ENCODE measurements around the gene ZNF417.
"Not testable (repeated sequence)": the region's sequence is repeated elsewhere in the genome, so short reads cannot be mapped to it uniquely, and the experiment has no call there.

Gene ZNF417

DNA sequence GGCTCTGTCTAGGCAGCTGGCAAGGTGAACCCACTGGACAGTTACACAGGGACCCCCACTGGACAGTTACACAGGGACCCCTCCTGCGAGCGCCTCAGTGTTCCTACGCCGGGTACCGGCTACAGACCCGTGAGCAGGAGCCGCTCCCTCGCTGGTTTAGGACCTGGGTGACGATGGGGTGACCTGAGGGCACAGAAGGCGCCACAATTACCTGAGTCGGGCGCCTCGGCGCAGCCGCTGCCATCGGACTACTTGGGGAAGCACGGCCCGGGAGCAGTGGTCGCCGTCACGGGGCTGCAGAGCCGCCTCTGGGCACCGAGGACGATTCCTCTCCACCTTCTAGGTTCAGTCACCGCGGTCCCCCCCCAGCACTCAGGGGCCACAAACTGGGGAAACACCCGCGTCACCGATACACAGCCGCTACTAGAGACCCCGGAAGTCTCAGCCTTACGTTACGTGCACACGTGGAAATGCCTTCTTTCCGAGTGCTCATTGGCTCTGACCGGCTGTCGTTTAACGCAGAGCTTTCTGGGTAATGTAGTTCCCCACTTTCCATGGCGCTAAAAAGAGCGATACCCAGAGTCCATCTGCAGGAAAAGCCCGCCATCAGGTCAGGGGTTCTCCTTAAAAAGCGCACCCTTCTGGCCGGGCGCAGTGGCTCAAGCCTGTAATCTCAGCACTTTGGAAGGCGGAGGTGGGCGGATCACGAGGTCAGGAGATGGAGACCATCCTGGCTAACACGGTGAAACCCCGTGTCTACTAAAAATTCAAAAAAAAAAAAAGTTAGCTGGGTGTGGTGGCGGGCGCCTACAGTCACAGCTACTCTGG lies at the start of gene ZNF417:
Gene ZNF417, minus strand, starts transcription at position 425 of the 828 bp plus-strand sequence. Its CDS starts 181 bp downstream, at position 244.
- peak; percentile 84 to 86 for DNase-seq (ENCODE audit: low read depth in 2 of 2)

DNA sequence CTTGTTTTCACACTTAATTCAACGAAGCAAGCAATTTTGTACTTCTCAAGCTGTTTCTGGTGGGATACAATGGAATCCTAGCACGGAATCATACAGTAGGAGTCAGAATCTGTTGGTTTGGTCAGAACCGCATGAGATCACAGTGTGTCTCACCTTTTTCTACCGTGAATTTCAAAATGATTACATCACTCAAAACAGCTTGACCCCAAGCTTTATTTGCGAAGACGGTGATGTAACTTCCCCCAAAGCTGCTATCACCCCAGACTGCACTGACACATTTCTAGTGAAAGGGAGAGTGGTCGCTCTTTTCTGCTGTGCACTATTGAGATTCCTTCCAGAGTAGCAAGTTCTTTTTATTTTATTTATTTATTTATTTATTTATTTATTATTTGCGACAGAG lies 48.4 kb upstream of the ZNF417 start:
- no peak for DNase-seq (ENCODE audit: low read depth in 2 of 2)

DNA sequence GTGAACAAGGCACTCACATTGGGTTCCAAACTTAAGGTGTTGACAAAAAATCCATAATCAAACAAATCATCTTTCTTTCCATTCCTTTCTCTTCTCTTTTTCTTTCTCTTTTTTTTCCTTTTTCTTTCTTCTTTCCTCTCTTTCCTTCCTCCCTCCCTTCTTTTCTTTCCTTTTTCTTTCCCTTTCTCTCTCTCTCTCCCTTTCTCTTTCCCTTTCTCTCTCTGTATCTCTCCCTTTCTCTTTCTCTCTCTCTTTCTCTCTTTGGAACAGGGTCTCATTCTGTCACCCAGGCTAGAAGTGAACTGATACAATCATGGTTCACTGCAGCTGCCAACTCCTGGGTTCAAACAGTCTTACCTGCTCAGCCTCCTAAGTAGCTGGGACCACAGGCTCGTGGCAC lies 45.4 kb upstream of the ZNF417 start:
- no peak for DNase-seq (ENCODE audit: low read depth in 2 of 2)

DNA sequence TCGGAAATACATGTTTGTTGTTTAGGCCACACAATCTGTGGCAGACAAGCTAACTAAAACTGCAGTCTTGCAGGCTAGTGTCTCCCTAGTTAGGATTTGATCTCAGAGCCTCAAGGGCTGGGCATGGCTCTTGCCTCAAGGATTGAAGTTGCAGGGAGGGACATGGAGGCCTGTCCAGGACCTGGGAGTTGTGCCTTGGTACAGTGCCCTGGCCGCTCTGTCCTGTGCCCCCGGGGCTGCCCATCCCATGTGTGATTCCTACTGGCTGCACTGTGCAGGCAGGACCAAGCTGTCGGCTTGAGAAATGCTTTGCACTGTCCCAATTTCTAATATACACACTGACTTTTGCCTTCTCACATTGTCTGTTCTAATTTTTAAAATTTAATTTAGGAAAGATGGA lies 38.6 kb upstream of the ZNF417 start:
- no peak for DNase-seq (ENCODE audit: low read depth in 2 of 2)

DNA sequence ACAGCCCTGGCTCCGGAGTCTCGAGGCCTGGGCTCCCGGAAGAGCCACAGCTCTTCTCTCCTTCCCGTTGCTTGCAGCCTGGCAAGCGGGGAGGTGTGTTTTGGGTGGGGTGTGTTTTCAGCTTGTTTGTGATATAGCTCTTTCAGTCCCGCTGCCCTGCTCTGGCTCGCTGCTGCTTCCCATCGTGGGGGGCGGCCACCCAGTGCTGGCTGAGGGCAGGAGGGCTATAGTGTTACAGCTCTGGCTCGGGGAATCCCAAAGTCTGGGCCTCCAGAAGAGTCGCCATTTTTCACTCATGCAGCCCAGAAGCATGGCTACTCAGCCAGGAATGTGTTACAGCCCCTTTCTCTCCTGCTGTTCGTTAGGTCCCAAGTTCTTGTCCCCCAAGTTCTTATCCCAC lies 33.3 kb upstream of the ZNF417 start:
- DNase-seq (ENCODE audit: low read depth in 2 of 2) = no peak

DNA sequence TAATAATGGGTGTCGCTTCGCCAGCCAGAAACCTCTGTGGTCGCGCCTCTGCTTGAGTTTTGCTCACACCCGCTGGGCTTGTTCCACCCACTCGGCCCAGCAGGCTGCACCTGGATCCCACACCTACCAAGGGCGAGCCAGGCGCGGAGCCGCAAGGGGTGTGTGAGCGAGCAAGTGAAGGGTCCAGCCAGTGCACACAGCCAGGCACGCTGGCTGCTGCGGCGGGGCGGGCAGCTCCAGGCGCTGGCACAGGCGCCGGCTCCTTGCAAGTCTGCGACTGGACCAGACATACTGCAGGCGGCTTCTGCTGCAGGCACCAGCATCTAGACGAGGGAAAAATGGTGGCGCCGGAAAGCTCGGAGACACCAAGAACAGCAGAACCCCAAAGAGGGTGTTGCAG lies 32.9 kb upstream of the ZNF417 start:
- no peak for DNase-seq (ENCODE audit: low read depth in 2 of 2)

DNA sequence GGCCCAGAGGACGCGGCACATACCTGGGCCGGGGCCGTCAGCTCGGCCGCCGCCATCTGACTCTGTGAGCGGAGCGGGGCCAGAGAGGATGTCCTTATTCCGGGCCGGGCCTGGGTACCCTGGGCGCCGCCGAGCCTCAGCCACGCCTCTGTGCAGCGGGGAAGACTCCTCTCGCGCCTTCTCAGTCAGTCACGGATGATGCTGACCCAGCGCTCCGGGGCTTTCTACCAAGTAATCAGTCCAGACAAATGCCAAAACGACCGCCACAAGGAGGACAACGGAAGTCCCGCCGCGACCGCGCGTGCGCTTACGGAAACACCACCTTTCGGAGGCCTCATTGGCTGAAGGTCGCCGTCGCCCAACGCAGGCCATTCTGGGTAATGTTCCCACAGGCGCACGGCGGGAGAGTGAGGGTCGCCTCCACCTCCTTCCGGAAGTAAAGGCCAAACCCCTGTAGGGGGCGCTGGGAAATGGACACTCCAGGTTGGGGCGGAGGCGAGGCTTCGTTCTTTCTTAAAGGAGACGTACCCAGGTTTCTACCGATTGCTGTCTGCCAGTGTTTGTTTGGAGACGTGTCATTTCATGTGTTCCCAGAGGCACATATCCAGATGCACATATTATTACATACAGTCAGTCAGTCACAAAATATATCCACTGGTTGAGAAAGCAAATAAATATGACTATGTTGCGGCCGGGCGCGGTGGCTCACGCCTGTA lies 31.2 kb upstream of the ZNF417 start, which contains the start of gene ZNF256:
Gene ZNF256, minus strand, starts transcription at position 288 of the 716 bp plus-strand sequence. Its CDS starts 232 bp downstream, at position 56.
- DNase-seq (ENCODE audit: low read depth in 2 of 2) = peak; percentile 84 to 85

DNA sequence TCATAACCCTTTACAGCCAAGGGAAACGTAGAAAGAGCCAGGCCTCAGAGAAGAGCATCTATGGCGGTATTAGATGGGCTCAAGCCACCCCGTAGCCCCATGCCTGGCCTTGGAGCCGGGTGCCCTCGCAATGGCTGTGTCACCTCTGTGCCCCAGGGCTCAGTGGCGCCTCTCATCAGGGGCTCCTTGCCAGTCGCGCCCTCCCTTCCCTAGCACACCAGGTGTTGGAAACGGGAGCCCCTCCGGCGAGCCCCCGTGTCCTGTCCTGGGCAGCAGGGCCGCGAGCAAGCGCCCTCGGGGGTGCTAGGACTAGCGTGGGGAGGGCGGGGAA lies 30.7 kb upstream of the ZNF417 start:
- no peak for DNase-seq (ENCODE audit: low read depth in 2 of 2)

DNA sequence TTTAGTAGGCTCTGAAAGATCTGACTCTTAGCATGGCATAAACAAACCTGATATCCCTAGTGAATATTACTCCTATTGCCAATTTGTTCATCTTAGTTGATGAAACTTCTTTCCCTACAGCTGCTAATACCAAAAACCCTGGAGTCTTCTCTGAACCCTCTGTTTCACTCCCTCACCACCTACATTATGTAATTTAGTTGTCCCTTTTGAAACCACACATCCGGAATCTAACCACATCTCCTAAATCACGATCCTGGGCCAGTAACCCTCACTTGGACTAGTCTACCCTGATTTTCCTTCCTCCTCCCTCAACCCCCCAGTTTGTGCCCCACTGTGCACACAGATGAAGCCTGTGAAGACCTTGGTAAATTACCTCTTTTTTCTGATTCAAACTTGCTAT lies 29.9 kb upstream of the ZNF417 start:
- DNase-seq (ENCODE audit: low read depth in 2 of 2) = no peak

DNA sequence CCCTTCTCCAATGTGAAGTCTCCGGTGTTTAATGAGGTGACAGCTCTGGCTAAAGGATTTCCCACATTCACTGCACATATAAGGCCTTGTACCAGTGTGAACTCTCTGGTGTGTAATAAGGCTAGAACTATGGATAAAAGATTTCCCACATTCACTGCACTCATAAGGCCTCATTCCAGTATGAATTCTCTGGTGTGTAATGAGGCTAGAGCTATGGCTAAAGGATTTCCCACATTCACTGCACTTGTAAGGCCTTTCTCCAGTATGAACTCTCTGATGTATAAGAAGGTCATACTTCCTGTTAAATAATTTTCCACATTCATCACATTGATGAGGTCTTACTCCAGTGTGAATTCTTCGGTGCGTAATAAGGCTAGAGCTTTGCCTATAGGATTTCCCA lies 25.2 kb upstream of the ZNF417 start:
- DNase-seq (ENCODE audit: low read depth in 2 of 2) = no peak

DNA sequence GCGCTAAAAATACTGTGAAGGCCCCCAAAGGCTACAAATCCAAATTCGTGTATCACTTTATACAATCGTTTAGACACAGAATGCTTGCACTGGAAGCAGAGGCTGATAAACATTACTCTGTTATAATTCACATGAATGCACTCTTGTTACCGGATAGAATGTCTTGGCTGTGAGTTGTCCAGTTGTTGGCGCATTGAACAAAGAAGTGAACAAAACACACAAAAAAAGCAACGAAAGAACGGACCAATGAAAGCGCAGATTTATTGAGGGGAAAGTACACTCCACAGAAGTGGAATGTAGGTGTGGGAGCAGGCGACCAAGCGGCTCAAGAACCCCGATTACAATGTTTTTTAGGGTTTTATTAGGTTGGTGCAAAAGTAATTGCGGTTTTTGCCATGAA lies 19.3 kb upstream of the ZNF417 start:
- no peak for DNase-seq (ENCODE audit: low read depth in 2 of 2)

DNA sequence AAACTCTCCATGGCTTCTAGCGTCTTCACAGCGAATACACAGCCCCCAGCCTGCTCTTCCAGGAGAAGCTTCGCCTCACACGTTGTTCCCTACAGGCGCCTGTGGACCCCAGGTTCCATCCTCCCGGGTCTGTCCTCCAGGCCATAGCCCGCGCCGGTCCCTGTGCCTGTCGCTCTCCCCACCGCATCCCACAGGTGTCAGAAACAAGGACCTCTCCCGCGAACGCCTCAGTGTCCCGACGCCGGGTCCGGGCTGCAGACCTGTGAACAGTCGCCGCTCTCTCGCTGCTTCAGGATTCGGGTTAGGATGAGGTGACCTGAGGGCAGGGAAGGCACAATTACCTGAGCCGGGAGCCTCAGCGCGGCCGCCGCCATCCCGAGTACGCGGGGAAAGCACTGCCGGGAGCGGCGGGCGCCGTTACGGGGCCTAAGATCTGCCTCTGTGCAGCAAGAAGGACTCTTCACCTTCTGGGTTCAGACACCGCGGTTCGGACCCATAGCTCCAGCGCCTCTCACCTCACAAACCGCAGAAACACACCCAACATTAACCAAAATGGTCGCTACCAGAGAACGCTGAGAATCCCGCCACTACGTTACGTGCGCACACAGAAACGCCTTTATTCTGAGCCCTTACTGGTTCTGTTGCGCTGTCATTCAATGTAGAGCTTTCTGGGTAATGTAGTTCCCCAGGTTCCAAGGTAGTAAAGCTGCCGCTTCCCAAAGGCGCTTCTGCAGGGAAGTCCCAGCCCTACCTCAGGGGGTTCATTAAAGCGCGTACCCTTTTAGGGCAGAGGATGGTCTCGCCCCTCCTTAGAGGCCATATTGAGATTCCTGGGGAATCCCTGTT lies 18.7 kb upstream of the ZNF417 start, which contains the start of gene ZNF418:
Gene ZNF418, minus strand, starts transcription at position 583 of the 846 bp plus-strand sequence. CDS start 1,580 bp downstream, outside the sequence.
- DNase-seq (ENCODE audit: low read depth in 2 of 2) = peak; percentile 11 to 16

DNA sequence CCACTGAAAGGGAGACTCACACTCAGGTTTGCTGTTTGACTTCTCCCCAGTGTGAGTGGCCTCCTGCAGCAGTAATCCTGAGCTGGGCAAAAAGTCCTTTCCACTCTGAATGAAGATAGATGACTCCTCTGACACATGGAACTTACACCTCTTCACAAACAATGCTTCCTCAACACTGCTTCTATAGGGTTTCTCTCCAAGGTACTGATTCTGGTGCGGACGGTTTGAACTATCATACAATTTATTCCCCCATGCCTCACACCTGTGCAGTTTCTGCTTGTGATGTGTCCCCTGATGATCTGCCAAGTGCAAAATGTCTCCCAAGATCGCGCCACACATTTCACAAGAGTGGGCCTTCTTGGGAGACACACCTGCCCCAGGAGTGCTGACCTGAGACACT lies 11.2 kb upstream of the ZNF417 start:
- no peak for DNase-seq (ENCODE audit: low read depth in 2 of 2)

DNA sequence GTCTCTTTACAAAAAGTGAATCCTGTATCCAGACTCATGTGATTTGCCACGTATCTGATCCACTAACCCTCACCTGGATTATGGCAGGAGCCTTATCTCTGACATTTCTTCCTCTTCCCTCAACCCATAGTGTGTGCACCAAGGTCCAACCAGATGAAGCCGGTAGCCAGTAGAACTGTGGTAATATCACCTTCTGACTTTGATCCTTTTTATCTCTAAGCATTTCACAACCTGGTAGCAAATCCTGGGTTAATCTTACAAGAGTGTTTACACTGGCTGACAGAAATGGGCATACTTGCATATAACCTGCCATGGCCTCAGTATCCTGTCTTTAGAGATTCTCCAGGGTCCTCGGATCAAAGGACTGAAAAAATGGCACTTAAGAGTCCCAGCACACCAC lies 1.9 kb downstream of the ZNF417 start:
- DNase-seq (ENCODE audit: low read depth in 2 of 2) = no peak

DNA sequence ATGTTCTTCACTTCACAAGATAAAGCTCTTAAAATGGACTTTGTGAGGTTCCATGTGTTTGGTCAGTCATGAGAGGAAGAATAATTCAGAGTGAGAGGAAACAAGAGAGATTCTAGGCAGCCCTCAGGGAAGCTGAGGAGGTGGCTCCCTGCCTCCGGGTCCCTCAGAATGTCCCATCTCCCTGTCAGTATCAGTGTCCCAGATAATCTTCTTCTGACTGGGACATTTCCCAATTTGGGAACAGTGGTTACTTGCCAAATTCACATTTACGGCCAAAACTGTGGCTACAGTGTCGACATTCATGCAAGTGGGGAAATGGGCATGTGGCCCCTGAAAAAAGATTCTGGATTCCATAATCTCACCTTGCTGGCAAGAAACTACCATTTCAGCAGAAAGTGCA lies 9.0 kb downstream of the ZNF417 start:
- no peak for DNase-seq (ENCODE audit: low read depth in 2 of 2)

DNA sequence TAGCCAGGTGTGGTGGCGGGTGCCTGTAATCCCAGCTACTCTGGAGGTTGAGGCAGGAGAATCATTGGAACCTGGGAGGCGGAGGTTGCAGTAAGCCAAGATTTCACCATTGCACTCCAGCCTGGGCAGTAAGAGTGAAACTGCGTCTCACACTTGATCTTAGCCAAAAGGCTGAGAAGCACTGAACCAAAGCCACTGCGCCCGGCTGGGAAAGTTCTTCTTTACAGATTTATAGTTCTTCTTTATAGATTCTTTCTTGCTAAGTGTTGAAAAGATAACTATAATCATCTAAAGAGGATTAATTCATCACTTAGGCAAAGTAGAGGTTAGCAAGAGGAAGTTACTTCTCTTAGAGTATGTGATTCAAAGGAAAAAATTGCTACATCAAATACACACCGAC lies 11.1 kb downstream of the ZNF417 start:
- DNase-seq (ENCODE audit: low read depth in 2 of 2) = no peak

DNA sequence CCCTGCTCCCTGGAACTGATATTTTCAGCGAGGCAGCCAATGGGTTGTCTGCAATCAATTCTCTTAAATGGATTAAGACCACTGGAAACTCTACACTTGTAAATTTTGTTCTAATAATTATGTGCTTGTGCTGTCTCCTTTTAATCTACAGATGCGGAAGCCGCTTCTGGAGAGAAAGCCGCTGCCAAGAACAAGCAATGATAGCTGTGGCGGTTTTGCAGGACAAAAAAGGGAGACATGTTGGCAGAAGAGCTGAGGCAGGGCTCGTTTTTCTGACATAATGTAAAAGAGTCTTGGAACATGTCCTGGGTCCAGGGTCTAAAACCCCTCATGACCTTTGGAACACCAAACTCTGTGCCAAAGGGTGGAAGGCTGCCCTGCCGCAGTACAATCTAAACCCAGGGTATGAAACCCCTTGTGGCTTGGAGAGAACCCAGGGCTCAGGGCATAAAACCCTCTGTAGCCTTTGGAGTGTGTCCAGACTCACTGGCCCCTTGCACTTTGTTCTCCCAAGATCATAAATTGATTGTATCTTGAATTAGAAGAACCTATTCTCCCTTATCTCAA lies 12.7 kb downstream of the ZNF417 start:
- no peak for DNase-seq (ENCODE audit: low read depth in 2 of 2)

DNA sequence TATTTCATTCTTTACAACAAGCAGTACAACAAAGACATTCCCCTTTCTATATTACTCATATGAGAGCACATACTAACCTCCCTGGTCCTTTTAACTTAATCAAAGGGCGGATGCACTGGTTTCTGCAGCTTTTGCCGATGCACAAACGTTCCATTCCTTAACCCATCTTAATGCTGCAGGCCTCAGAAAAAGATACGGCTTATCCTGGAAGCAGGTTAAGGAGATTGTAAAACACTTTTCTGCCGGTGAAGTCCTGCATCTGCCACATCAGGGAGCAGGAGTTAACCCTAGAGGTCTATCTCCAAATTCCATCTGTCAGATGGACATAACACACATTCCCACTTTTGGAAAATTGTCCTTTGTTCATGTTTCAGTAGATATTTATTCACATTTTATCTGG lies 16.1 kb downstream of the ZNF417 start:
- DNase-seq (ENCODE audit: low read depth in 2 of 2) = no peak

DNA sequence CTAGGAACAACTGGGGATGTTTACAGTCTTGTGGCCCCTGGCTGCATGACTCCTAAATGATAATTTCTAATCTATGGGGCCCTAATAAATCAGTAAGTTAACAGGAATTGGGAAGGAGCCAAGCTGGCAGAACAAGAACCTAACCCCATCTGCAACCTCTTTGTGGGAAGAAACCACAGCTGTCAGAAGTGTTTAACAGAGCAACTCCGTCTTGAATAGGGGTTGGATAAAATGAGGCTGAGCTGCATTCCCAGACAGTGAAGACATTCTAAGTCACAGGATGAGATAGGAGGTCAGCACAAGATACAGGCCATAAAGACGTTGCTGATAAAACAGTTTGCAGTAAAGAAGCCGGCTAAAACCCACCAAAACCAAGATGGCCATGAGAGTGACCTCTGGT lies 25.7 kb downstream of the ZNF417 start:
- not testable (repeated sequence) for DNase-seq (ENCODE audit: low read depth in 2 of 2)

DNA sequence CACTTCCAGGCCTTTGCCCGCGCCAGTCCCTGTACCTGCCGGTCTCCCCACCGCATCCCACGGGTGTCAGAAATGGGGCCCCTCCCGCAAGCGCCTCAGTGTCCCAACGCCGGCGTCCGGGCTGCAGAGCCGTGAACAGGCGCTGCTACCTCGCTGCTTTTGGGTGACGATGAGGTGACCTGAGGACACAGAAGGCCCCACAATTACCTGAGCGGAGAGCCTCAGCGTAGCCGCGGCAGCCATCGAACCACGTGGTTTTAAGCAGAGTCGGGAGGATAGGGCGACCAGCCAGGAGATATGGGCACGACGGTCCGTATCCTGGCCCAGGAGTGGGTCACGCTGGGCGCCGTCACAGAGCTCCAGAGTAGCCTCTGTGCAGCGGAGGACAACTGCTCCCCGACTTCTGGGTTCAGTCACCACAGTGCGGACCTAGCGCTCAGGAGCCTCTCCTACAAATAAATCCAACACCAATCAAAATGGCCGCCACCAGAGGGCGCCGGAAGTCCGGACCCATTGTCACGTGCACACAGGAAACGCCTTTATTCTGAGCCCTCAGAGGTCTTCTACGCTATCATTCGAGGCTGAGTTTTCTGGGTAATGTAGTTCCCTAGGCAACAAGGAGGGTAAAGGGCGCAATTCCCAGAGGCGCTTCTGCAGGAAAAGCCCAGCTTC lies 27.7 kb downstream of the ZNF417 start, which contains the start of gene ZNF814:
Gene ZNF814, minus strand, starts transcription at position 478 of the 672 bp plus-strand sequence. Its CDS starts 235 bp downstream, at position 243.
- DNase-seq (ENCODE audit: low read depth in 2 of 2) = peak; percentile 66 to 79

DNA sequence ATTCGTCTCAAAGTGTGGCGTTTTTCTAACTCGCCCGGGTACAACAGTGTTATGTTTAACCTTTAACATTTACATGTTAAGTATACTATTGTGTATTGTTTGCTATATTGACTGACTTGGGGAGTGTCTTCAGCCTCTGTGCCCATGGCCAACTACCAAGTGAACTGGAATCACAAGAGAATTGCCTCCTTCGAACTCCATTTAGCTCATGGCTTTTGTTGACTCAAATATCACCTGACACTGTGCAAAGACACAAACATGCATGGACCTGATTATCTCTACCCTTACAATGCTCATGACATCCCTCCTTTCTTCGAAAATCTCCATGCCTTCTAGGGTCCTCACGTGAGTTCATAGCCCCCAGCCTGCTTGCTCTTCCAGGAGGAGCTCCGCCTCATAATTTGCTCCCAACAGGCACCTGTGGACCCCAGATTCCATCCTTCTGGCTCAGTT lies 28.3 kb downstream of the ZNF417 start:
- DNase-seq (ENCODE audit: low read depth in 2 of 2) = no peak
